HEK293 (cell line): ENCODE results near the gene RAET1G.
"Not testable (repeated sequence)": the region's sequence is repeated elsewhere in the genome, so short reads cannot be mapped to it uniquely, and the experiment has no call there.

Experiments used
- CTCF ChIA-PET: fragments of 350-600 bp; formaldehyde crosslinking; extraction: SDS; loops from one replicate; lab custom pipeline; 2021; ENCODE audit warnings: antibody characterized with exemption; lab: Yijun Ruan, JAX
- POLR2A ChIA-PET: fragments of 300-600 bp; formaldehyde crosslinking; extraction: SDS; loops from one replicate; lab custom pipeline; 2020; ENCODE audit warnings: antibody characterized with exemption, inconsistent platforms; lab: Yijun Ruan, JAX
- H3K27ac ChIP-seq: fragments of 200-500 bp; sonication (Bioruptor generic); 2 replicates; pipeline ENCODE4 v1.5.1; 2014; ENCODE audit warnings: low read depth, low read length, control low read depth, inconsistent platforms; ENCODE audit errors: extremely low read depth
- H3K36me3 ChIP-seq, 2 experiments: fragments of 200-500 bp in 1 of 2; sonication (Bioruptor generic) in 1 of 2; 1 replicate in 1 of 2; 2 replicates in 1 of 2; pipeline ENCODE4 v1.5.1; 2014 to 2017; ENCODE audit warnings: inconsistent platforms in 2 of 2, low read length in 2 of 2; ENCODE audit not compliant: control insufficient read depth in 2 of 2, insufficient read depth in 1 of 2
- H3K4me1 ChIP-seq: fragments of 200-500 bp; sonication (Bioruptor generic); 2 replicates; pipeline ENCODE4 v1.5.1; 2014; ENCODE audit warnings: mild to moderate bottlenecking, low read length, inconsistent platforms; ENCODE audit not compliant: control insufficient read depth, insufficient read depth
- H3K4me3 ChIP-seq: 2 replicates; pipeline ENCODE4 v1.5.1; 2011; ENCODE audit warnings: low read depth, mild to moderate bottlenecking, control low read depth, low read length, moderate library complexity
- H3K9me3 ChIP-seq: fragments of 200-500 bp; sonication (Bioruptor generic); 2 replicates; pipeline ENCODE4 v1.5.1; 2014; ENCODE audit warnings: low read depth, low read length, inconsistent platforms; ENCODE audit not compliant: control insufficient read depth, insufficient read depth
- KLF1 ChIP-seq: fragments of 450-650 bp; formaldehyde crosslinking; IDR thresholded peaks from 2 replicates; pipeline ENCODE4 v1.5.1; 2016; ENCODE audit warnings: missing biosample characterization, missing genetic modification characterization
- PRDM1 ChIP-seq: fragments of 450-650 bp; formaldehyde crosslinking; IDR thresholded peaks from 2 replicates; pipeline ENCODE4; 2016; ENCODE audit warnings: missing biosample characterization, missing genetic modification characterization
- SCRT2 ChIP-seq: fragments of 450-650 bp; formaldehyde crosslinking; IDR thresholded peaks from 2 replicates; pipeline ENCODE4 v1.5.1; 2016; ENCODE audit warnings: missing biosample characterization, missing genetic modification characterization
- SP7 ChIP-seq: fragments of 450-650 bp; formaldehyde crosslinking; IDR thresholded peaks from 2 replicates; pipeline ENCODE4 v1.5.1; 2016; ENCODE audit warnings: missing biosample characterization, missing genetic modification characterization
- TRIM28 ChIP-seq: IDR thresholded peaks from 2 replicates; pipeline ENCODE4 v1.6.1; 2011; ENCODE audit warnings: low read length, control low read depth, borderline replicate concordance
- WT1 ChIP-seq: fragments of 450-650 bp; formaldehyde crosslinking; IDR thresholded peaks from 2 replicates; pipeline ENCODE4 v1.5.1; 2016; ENCODE audit warnings: missing biosample characterization, missing genetic modification characterization
- ZFHX2 ChIP-seq: fragments of 450-650 bp; formaldehyde crosslinking; conservative IDR thresholded peaks from 2 replicates; pipeline ENCODE4 v1.5.1; 2016; ENCODE audit warnings: missing biosample characterization, missing genetic modification characterization
- ZFP3 ChIP-seq: fragments of 450-650 bp; formaldehyde crosslinking; IDR thresholded peaks from 2 replicates; pipeline ENCODE4 v1.5.1; 2016; ENCODE audit warnings: low read depth, missing biosample characterization, missing genetic modification characterization
- ZIC2 ChIP-seq: fragments of 450-650 bp; formaldehyde crosslinking; IDR thresholded peaks from 2 replicates; pipeline ENCODE4 v1.5.1; 2016; ENCODE audit warnings: missing biosample characterization, missing genetic modification characterization
- ZNF146 ChIP-seq: fragments of 450-650 bp; formaldehyde crosslinking; IDR thresholded peaks from 2 replicates; pipeline ENCODE4 v1.5.1; 2016; ENCODE audit warnings: missing biosample characterization, missing genetic modification characterization
- ZNF239 ChIP-seq: fragments of 450-650 bp; formaldehyde crosslinking; IDR thresholded peaks from 2 replicates; pipeline ENCODE4 v1.5.1; 2016; ENCODE audit warnings: missing biosample characterization, missing genetic modification characterization
- ZNF335 ChIP-seq: fragments of 450-650 bp; formaldehyde crosslinking; conservative IDR thresholded peaks from 2 replicates; pipeline ENCODE4 v1.5.1; 2016; ENCODE audit warnings: missing biosample characterization, missing genetic modification characterization
- TF ChIP-seq, protein P1 (sequence below): fragments of 450-650 bp; formaldehyde crosslinking; IDR thresholded peaks from 2 replicates; pipeline ENCODE4 v1.5.1; 2016; ENCODE audit warnings: missing biosample characterization, missing genetic modification characterization
- TF ChIP-seq, protein P2 (sequence below): fragments of 450-650 bp; formaldehyde crosslinking; IDR thresholded peaks from 2 replicates; pipeline ENCODE4 v1.5.1; 2017; ENCODE audit warnings: missing biosample characterization, missing genetic modification characterization
- TF ChIP-seq, protein P3 (sequence below): fragments of 450-650 bp; formaldehyde crosslinking; IDR thresholded peaks from 2 replicates; pipeline ENCODE4 v1.5.1; 2017; ENCODE audit warnings: missing biosample characterization, missing genetic modification characterization

The RAET1G gene

DNA sequence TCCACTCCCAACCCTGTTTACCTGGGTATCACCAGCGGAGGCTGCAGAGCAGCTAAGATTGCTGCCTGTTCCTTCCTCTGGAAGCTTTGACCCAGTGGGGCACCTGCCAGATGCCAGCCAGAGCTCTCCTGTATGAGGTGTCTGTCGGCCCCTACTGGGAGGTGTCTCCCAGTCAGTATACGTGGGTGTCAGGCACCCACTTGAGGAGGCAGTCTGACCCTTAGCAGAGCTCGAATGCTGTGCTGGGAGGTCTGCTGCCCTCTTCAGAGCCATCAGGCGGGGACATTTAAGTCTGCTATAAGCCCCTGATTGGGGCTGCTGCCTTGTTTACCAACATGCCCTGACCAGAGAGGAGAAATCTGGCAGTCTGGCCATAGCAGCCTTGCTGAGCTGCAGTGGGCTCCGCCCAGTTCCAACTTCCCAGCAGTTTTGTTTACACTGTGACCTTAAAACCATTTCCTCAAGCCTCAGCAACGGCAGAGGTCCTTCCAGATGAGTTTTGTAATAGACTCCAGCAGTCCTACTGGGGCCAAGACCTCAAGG lies 27.8 kb downstream of the RAET1G start:
- no peak for TF ChIP-seq KLF1 (tag by site-specific recombination)
- no peak for TF ChIP-seq WT1 (tag by site-specific recombination)
- no peak for TF ChIP-seq ZFP3
- TF ChIP-seq ZFHX2 (tag by site-specific recombination), result peak; percentile 29
- no peak for TF ChIP-seq TRIM28
- TF ChIP-seq, protein P1, sequence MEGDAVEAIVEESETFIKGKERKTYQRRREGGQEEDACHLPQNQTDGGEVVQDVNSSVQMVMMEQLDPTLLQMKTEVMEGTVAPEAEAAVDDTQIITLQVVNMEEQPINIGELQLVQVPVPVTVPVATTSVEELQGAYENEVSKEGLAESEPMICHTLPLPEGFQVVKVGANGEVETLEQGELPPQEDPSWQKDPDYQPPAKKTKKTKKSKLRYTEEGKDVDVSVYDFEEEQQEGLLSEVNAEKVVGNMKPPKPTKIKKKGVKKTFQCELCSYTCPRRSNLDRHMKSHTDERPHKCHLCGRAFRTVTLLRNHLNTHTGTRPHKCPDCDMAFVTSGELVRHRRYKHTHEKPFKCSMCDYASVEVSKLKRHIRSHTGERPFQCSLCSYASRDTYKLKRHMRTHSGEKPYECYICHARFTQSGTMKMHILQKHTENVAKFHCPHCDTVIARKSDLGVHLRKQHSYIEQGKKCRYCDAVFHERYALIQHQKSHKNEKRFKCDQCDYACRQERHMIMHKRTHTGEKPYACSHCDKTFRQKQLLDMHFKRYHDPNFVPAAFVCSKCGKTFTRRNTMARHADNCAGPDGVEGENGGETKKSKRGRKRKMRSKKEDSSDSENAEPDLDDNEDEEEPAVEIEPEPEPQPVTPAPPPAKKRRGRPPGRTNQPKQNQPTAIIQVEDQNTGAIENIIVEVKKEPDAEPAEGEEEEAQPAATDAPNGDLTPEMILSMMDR (tag by site-specific recombination), result 0 out of 2 replicates have a peak, but pooled peaks have one; percentile 28
- Histone ChIP-seq H3K27ac (no peak overlapping the region), H3K4me1 (peaks cover 9% of the 10 kb centered on the region), H3K36me3 (no peaks in the 10 kb centered on the region), H3K4me3 (no peak overlapping the region), H3K9me3 (no peaks in the 10 kb centered on the region)
- POLR2A ChIA-PET, result no interaction called here
- CTCF ChIA-PET, result interaction anchor here (0.6 to 1.8 kb wide), 4 partner anchors 9 to 185 kb away, joined by 3 to 8 read pairs (median 4); no protein-coding TSS in a partner anchor

DNA sequence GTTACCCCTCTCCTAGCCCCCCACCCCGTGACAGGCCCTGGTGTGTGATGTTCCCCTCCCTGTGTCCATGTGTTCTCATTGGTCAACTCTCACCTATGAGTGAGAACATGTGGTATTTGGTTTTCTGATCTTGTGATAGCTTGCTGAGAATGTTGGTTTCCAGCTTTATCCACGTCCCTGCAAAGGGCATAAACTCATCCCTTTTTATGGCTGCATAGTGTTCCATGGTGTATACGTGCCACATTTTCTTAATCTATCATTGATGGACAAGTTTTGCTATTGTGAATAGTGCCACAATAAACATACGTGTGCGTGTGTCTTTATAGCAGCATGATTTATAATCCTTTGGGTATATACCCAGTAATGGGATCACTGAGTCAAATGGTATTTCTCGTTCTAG lies 31.1 kb downstream of the RAET1G start:
- POLR2A ChIA-PET, H3K27ac ChIP-seq, H3K36me3 ChIP-seq, H3K4me3 ChIP-seq, H3K9me3 ChIP-seq, H3K4me1 ChIP-seq: not testable (repeated sequence)
- peak; percentile 78 for TF ChIP-seq ZNF146
- CTCF ChIA-PET, result interaction anchor here (0.7 to 1.5 kb wide), 2 partner anchors 14 to 272 kb away, joined by 4 read pairs; no protein-coding TSS in a partner anchor

DNA sequence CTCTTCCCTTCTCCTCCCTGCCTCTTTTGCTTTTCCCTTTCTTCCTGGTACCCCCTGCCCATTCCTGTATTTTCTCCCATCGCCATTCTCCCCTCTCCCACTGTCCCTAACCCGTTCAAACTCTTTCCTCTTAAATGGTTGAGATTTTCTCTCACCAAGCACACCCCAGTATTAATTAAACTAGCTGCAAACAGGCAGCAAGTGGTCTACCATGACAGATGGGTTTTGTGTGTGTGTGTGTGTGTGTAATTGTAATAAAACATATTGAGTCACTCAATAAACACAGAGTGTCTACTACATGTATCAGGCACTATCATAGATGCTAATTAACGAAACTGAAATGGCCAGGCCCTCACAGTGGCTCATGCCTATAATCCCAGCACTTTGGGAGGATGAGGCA lies 31.7 kb downstream of the RAET1G start:
- no peaks in the 10 kb centered on the region for H3K9me3 ChIP-seq
- peaks cover 9% of the 10 kb centered on the region for H3K4me1 ChIP-seq
- TF ChIP-seq, protein P2, sequence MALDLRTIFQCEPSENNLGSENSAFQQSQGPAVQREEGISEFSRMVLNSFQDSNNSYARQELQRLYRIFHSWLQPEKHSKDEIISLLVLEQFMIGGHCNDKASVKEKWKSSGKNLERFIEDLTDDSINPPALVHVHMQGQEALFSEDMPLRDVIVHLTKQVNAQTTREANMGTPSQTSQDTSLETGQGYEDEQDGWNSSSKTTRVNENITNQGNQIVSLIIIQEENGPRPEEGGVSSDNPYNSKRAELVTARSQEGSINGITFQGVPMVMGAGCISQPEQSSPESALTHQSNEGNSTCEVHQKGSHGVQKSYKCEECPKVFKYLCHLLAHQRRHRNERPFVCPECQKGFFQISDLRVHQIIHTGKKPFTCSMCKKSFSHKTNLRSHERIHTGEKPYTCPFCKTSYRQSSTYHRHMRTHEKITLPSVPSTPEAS (tag by site-specific recombination), result peak; percentile 80
- TF ChIP-seq SP7 (0 out of 2 replicates have a peak, but pooled peaks have one; percentile 31), PRDM1 (tag by site-specific recombination) (peak; percentile 77), ZNF239 (tag by site-specific recombination) (no peak), ZNF335 (tag by site-specific recombination) (peak; percentile 75)
- TF ChIP-seq, protein P3, sequence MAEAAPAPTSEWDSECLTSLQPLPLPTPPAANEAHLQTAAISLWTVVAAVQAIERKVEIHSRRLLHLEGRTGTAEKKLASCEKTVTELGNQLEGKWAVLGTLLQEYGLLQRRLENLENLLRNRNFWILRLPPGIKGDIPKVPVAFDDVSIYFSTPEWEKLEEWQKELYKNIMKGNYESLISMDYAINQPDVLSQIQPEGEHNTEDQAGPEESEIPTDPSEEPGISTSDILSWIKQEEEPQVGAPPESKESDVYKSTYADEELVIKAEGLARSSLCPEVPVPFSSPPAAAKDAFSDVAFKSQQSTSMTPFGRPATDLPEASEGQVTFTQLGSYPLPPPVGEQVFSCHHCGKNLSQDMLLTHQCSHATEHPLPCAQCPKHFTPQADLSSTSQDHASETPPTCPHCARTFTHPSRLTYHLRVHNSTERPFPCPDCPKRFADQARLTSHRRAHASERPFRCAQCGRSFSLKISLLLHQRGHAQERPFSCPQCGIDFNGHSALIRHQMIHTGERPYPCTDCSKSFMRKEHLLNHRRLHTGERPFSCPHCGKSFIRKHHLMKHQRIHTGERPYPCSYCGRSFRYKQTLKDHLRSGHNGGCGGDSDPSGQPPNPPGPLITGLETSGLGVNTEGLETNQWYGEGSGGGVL (tag by site-specific recombination), result peak; percentile 10; the same call in 1 of the 2 replicates
- POLR2A ChIA-PET, result no interaction called here
- H3K4me3 ChIP-seq, result no peak overlapping the region
- H3K27ac ChIP-seq, result no peak overlapping the region
- CTCF ChIA-PET, result interaction anchor here (0.6 to 1.0 kb wide), 3 partner anchors 11 to 27 kb away, joined by 3 to 4 read pairs (median 4); no protein-coding TSS in a partner anchor
- no peaks in the 10 kb centered on the region for H3K36me3 ChIP-seq

DNA sequence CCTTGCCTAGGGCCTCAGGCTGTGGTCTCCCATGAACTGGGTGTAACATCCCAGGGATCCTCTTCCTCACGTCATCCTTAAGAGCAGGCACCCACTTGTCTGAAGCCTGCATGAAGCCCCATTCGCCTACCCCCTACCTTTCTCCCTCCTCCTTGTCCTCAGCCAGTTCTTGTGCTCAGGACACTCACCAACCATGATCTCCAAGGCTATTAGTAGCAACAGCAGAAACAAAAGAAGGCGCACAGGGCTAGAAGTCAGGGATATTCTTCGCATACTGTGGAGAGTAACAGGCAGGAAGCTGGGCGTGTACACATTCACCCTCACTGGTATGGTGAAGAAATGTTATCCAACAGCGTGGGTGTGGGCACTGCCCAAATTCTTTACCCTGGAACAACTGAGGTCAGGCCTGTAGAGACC lies 32.3 kb downstream of the RAET1G start:
- no peak overlapping the region for H3K27ac ChIP-seq
- TF ChIP-seq ZIC2 (tag by site-specific recombination) (peak; percentile 51; the same call in 1 of the 2 replicates), SCRT2 (tag by site-specific recombination) (no peak)
- H3K4me1 ChIP-seq, result peaks cover 6% of the 10 kb centered on the region
- ChIA-PET CTCF (interaction anchor here (0.6 to 1.0 kb wide), 3 partner anchors 11 to 26 kb away, joined by 3 to 4 read pairs (median 4); no protein-coding TSS in a partner anchor), POLR2A (no interaction called here)
- no peaks in the 10 kb centered on the region for H3K9me3 ChIP-seq
- no peak overlapping the region for H3K4me3 ChIP-seq
- H3K36me3 ChIP-seq, result no peaks in the 10 kb centered on the region
